BE2C (cell line): ENCODE measurements around the gene PPM1H.
"Not testable (repeated sequence)": the region's sequence is repeated elsewhere in the genome, so short reads cannot be mapped to it uniquely, and the experiment has no call there.

Source experiments
- DNase-seq: peaks from one replicate; pipeline ENCODE4 v3.0.0-alpha.2; 2020
- H3K27me3 ChIP-seq: fragments of 250-450 bp; sonication (Bioruptor Pico); 2 replicates; pipeline ENCODE4 v1.5.1; 2020; ENCODE audit warnings: mild to moderate bottlenecking
- H3K36me3 ChIP-seq: fragments of 250-450 bp; sonication (Bioruptor Pico); 2 replicates; pipeline ENCODE4 v1.5.1; 2020; ENCODE audit warnings: mild to moderate bottlenecking
- H3K4me1 ChIP-seq: fragments of 250-450 bp; sonication (Bioruptor Pico); 2 replicates; pipeline ENCODE4 v1.5.1; 2020
- H3K4me3 ChIP-seq: 2 replicates; pipeline ENCODE4 v1.5.1; 2011; ENCODE audit warnings: low read depth, low read length
- H3K9me3 ChIP-seq: fragments of 250-450 bp; sonication (Bioruptor Pico); 2 replicates; pipeline ENCODE4 v1.5.1; 2020
- TF ChIP-seq, protein P1 (sequence below): IDR thresholded peaks from 2 replicates; pipeline ENCODE4 v1.5.1; 2012; ENCODE audit warnings: mild to moderate bottlenecking, low read depth, low read length

PPM1H gene

DNA sequence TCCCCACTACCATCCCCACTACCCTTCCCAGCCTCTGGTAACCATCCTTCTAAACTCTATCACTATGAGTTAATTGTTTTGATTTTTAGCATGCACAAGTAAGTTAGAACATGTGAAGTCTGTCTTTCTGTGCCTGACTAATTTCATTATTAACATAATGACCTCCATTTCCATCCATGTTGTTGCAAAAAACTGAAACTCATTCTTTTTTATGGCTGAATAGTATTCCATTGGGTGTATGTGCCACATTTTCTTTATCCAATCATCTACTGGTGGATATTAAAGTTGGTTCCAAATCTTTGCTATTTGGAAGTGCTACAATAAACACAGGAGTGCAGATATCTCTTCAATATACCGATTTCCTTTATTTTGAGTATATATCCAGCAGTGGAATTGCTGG, 13.2 kb upstream of the PPM1H start:
- TF ChIP-seq, protein P1, sequence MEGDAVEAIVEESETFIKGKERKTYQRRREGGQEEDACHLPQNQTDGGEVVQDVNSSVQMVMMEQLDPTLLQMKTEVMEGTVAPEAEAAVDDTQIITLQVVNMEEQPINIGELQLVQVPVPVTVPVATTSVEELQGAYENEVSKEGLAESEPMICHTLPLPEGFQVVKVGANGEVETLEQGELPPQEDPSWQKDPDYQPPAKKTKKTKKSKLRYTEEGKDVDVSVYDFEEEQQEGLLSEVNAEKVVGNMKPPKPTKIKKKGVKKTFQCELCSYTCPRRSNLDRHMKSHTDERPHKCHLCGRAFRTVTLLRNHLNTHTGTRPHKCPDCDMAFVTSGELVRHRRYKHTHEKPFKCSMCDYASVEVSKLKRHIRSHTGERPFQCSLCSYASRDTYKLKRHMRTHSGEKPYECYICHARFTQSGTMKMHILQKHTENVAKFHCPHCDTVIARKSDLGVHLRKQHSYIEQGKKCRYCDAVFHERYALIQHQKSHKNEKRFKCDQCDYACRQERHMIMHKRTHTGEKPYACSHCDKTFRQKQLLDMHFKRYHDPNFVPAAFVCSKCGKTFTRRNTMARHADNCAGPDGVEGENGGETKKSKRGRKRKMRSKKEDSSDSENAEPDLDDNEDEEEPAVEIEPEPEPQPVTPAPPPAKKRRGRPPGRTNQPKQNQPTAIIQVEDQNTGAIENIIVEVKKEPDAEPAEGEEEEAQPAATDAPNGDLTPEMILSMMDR = no peak
- Histone ChIP-seq H3K4me3 (no peak overlapping the region), H3K27me3 (no peaks in the 10 kb centered on the region; the same call in 1 of the 2 replicates), H3K9me3 (no peaks in the 10 kb centered on the region), H3K36me3 (no peaks in the 10 kb centered on the region), H3K4me1 (no peaks in the 10 kb centered on the region)
- DNase-seq = no peak

DNA sequence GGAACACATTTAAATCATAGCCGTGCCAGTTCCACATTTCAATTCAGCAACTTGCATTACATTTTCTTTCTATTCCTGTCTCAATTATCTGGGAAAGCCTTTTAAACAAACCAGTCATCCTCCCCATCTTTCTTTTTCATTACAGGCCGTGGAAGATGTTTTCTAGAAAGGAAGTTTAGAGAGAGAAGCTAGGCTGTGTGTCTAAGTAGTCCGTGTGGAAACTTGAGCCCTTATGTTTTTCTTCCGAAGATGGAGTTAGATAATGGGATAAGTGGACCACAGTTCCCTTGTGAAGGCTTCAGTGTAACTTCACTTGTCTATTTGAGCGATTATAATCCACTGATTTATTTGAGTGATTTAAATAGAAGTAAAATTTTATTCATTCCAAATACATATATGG, 12.4 kb upstream of the PPM1H start:
- no peaks in the 10 kb centered on the region; the same call in 1 of the 2 replicates for H3K27me3 ChIP-seq

DNA sequence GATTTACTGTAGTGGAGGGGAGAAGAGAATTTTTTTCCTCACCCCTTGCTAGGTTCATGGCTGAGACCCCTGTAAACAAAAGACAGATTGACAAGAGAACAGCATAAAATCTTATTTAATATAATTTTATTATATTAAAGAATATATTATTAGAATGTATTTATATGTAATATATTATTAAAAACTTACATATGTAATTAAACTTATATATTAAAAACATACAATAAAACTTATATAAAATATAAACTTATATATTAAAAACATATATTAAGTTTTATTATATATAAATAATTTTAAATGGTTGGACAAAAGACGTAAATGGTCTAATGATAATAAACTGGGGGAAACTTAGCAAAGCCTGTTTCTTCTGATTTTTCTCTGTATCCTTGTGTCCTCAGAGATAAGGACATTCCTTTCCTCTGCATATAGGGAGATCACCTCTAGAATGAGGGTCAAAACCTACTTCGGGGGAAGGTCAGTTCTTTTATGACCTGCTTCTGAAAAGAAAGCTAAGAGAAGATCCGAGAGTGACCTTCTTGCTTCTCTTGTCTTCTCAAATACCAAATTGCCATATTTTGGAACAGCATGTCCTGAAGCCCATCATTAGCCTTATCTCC, 8.9 kb upstream of the PPM1H start:
- TF ChIP-seq, protein P1 = no peak
- Histone ChIP-seq H3K36me3 (no peaks in the 10 kb centered on the region), H3K4me1 (no peaks in the 10 kb centered on the region), H3K27me3 (no peaks in the 10 kb centered on the region; the same call in 1 of the 2 replicates), H3K9me3 (no peaks in the 10 kb centered on the region), H3K4me3 (no peak overlapping the region)
- no peak for DNase-seq

More for the DNA sequence above, 12.4 kb upstream of the PPM1H start:
- no peaks in the 10 kb centered on the region for H3K9me3 ChIP-seq
- no peak for DNase-seq
- TF ChIP-seq, protein P1 = no peak
- no peaks in the 10 kb centered on the region for H3K4me1 ChIP-seq
- H3K36me3 ChIP-seq = no peaks in the 10 kb centered on the region
- no peak overlapping the region for H3K4me3 ChIP-seq

DNA sequence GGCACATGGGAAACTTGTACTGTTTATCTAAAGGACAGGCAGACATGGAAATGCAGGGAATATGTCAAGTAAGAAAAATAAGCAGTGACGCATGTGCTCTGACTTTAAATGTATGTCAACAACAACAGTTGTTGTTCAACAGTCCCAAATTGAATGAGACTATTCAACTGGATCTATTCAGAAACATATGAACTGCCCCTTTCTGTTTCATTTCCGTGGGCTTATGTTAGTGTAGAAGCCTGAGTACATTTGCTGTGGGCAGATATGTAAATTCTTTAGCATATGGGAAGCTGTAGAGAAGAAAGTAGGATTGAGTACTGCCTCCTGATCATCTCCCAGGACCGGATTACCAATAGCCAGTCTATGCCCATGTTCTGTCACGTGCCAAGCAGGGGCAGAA, 7.4 kb upstream of the PPM1H start:
- H3K27me3 ChIP-seq, DNase-seq, H3K4me1 ChIP-seq, H3K36me3 ChIP-seq, H3K4me3 ChIP-seq, H3K9me3 ChIP-seq: not testable (repeated sequence)

DNA sequence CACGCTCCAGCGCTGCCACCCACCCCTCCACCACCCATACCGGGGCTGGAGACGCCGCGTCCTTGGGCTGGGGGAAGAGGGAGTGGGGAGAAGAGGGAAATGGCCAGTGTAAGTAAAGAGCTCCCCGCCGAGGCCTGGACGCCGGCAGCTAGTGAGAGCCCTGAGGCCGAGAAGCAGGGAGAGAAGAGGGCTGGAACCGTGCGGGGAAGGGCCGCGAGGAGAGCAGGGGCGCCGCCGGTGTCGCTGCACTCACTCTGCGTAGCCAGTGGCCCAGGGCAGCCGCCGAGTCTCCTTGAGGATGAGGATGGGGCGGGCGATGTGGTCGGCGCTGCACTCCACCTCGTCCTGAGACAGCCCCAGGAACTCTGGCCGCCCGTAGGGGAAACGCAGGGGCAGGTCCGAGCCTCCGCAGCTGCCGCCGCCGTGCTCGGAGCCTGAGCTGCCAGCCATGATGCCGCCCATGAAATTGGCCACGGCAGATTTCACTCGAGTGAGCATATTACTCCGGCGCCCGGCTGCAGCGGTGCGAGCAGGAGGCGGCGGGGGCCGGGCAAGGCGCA, 631 bp downstream of the PPM1H start:
- Histone ChIP-seq H3K4me1 (no peaks in the 10 kb centered on the region), H3K27me3 (peaks cover 38% of the 10 kb centered on the region), H3K4me3 (peak overlapping the region; percentile 59), H3K9me3 (no peaks in the 10 kb centered on the region), H3K36me3 (no peaks in the 10 kb centered on the region)
- peak; percentile 30 for DNase-seq
- TF ChIP-seq, protein P1 = no peak

DNA sequence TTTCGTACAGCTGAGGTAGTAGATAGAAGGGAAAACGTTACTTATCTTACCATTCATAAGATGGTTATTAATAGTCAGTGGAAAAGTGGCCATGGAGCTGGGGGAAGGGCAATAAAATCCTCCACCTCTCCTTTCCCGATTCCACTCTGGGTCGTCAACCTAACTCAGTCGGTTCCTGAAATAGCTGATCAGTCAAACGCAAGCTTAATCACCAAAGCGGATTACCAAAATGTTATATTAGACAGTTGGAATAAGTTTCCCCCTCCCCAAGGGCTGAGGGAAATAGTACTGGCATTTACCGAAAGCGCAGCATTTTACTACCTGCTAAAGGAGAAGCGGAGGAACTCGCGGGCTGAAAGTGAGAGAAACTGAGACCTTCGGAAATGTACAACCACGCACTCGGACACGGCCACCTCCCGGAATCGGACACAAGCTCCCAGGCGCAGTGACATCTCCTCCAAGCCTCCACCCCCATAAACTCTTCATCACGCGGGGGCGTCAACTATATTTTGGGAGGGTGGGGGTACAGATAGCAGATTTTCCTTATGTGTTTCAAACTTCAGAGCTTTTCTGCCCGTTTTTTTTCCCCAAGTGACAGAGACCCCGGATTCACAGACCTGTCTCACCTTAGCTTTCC, 1.2 kb downstream of the PPM1H start:
- TF ChIP-seq, protein P1 = no peak
- no peak for DNase-seq
- peak overlapping the region; percentile 59 for H3K4me3 ChIP-seq
- no peaks in the 10 kb centered on the region for H3K4me1 ChIP-seq
- H3K36me3 ChIP-seq = no peaks in the 10 kb centered on the region
- H3K9me3 ChIP-seq = no peaks in the 10 kb centered on the region
- H3K27me3 ChIP-seq = peaks cover 38% of the 10 kb centered on the region
